Measurements from ENCODE around the gene ZNF443. TPM values are rescaled to one million over a fixed set of nuclear protein-coding genes. Genes with fewer than 3 reads are reported as not detected.

ZNF443 gene
- total and polyA plus RNA-seq, 2 donors (not counting 3 experiments of a cell fraction or from before 2014, with no cell fraction given): 0.65 to 3.4 TPM

GRCh38 chr19:12482509-12482886 is 41.7 kb upstream of the ZNF443 start:
- dilution Hi-C loops (cut with MboI; ENCODE audit: extremely low pct_ligation_motif_present, low sequenced_read_pairs): no loop called here
- Histone ChIP-seq H2AFZ (ENCODE audit: low read depth, low read length) (no peak overlapping the region), H4K20me1 (replicated peaks; ENCODE audit: control insufficient read depth, extremely low read depth, insufficient read depth, low read length) (no peaks in the 10 kb centered on the region), H3K4me2 (ENCODE audit: insufficient read depth, low read length) (no peak overlapping the region), H3K9ac (replicated peaks; ENCODE audit: extremely low read depth, insufficient read depth, low read length) (no peak overlapping the region), H3K79me2 (ENCODE audit: control insufficient read depth, insufficient read depth, low read length) (no peaks in the 10 kb centered on the region), H3K9me3 (replicated peaks; ENCODE audit: control insufficient read depth, insufficient read depth, low read length) (no peaks in the 10 kb centered on the region), H3K4me3 (replicated peaks in 1 of 3; ENCODE audit: insufficient read depth in 1 of 3, low read depth in 1 of 3, low read length in 3 of 3) (no peak overlapping the region), H3K27ac (ENCODE audit: insufficient read depth, low read depth, low read length) (no peak overlapping the region), H3K36me3 (ENCODE audit: control insufficient read depth in 2 of 2, extremely low read depth in 1 of 2, insufficient read depth in 2 of 2, low read length in 2 of 2) (no peaks in the 10 kb centered on the region), H3K27me3 (ENCODE audit: control insufficient read depth in 2 of 2, insufficient read depth in 2 of 2, low read length in 2 of 2) (no peaks in the 10 kb centered on the region), H3K9me1 (replicated peaks; ENCODE audit: control insufficient read depth, extremely low read depth, insufficient read depth, low read length) (no peaks in the 10 kb centered on the region), H3K4me1 (ENCODE audit: control insufficient read depth, extremely low read depth, insufficient read depth, low read length) (peaks cover 7% of the 10 kb centered on the region)
- DNase-seq (ENCODE audit: low read depth, low spot score): no peak
- intact Hi-C loops (cut with micrococcal nuclease): loop anchor here (5.0 kb wide), 1 partner anchor 70 kb away; the partner anchor contains the start of gene ZNF564
- no TSS peak for BruUV-seq (replicated peaks)
- FAIRE-seq: no peak
- TF ChIP-seq MYC (IDR thresholded peaks at IDR 0.05; ENCODE audit: low read depth, low read length) (no peak), GATA2 (IDR thresholded peaks at IDR 0.05; ENCODE audit: insufficient read depth, insufficient read length, low read depth, low read length) (no peak), FOS (IDR thresholded peaks at IDR 0.05; ENCODE audit: borderline replicate concordance, insufficient read depth, low read length) (no peak), CTCF (IDR thresholded peaks at IDR 0.05; ENCODE audit: extremely low read depth in 1 of 2, insufficient read depth in 1 of 2, low read depth in 1 of 2, low read length in 2 of 2) (no peak), POLR2AphosphoS5 (IDR thresholded peaks at IDR 0.05; ENCODE audit: insufficient read depth, low read depth, low read length) (no peak), EZH2 (IDR thresholded peaks at IDR 0.05; ENCODE audit: borderline replicate concordance, low read depth, low read length, severe bottlenecking) (no peak), JUN (IDR thresholded peaks at IDR 0.05; ENCODE audit: borderline replicate concordance, insufficient read depth, insufficient read length, low read depth) (no peak), MAX (IDR thresholded peaks at IDR 0.05; ENCODE audit: insufficient read depth, insufficient read length) (no peak), POLR2A (IDR thresholded peaks at IDR 0.05; ENCODE audit: low read depth, low read length) (no peak)
- CTCF ChIA-PET: no interaction called here
- POLR2A ChIA-PET: no interaction called here

All from endothelial cell of umbilical vein (primary cell).